IMR-90 (cell line): Measurements from ENCODE around the gene IL16.

Experiments used
- CEBPB ChIP-seq: IDR thresholded peaks from 2 replicates; pipeline ENCODE4 v1.6.1; 2012; ENCODE audit warnings: low read depth, low read length, improper control_type of control experiment
- CHD1 ChIP-seq: IDR thresholded peaks from 2 replicates; pipeline ENCODE4 v1.6.1; 2012; ENCODE audit warnings: low read depth, low read length, improper control_type of control experiment
- CTCF ChIP-seq: conservative IDR thresholded peaks from 2 replicates; pipeline ENCODE4 v1.5.1; 2012; ENCODE audit warnings: mild to moderate bottlenecking, low read depth, low read length, improper control_type of control experiment
- MAFK ChIP-seq: IDR thresholded peaks from 2 replicates; pipeline ENCODE4 v1.6.1; 2012; ENCODE audit warnings: low read depth, low read length, improper control_type of control experiment
- MAZ ChIP-seq: IDR thresholded peaks from 2 replicates; pipeline ENCODE4 v1.6.1; 2012; ENCODE audit warnings: low read depth, mild to moderate bottlenecking, low read length, improper control_type of control experiment, moderate library complexity, borderline replicate concordance
- MXI1 ChIP-seq: IDR thresholded peaks from 2 replicates; pipeline ENCODE4 v1.6.1; 2012; ENCODE audit warnings: low read depth, mild to moderate bottlenecking, low read length, moderate library complexity, borderline replicate concordance
- NFE2L2 ChIP-seq: fragments of 150-350 bp; IDR thresholded peaks from 2 replicates; pipeline ENCODE4 v1.6.1; 2016; ENCODE audit warnings: low read depth, mild to moderate bottlenecking, low read length
- POLR2A ChIP-seq: IDR thresholded peaks from 2 replicates; pipeline ENCODE4 v1.6.1; 2012; ENCODE audit warnings: mild to moderate bottlenecking, low read depth, low read length
- RCOR1 ChIP-seq: IDR thresholded peaks from 2 replicates; pipeline ENCODE4 v1.6.1; 2012; ENCODE audit warnings: mild to moderate bottlenecking, low read length, improper control_type of control experiment; ENCODE audit not compliant: insufficient replicate concordance
- TF ChIP-seq, protein P1 (sequence below): fragments of 150-350 bp; IDR thresholded peaks from 2 replicates; pipeline ENCODE4 v1.6.1; 2017; ENCODE audit warnings: mild to moderate bottlenecking, antibody characterized with exemption, low read length, low read depth

DNA sequence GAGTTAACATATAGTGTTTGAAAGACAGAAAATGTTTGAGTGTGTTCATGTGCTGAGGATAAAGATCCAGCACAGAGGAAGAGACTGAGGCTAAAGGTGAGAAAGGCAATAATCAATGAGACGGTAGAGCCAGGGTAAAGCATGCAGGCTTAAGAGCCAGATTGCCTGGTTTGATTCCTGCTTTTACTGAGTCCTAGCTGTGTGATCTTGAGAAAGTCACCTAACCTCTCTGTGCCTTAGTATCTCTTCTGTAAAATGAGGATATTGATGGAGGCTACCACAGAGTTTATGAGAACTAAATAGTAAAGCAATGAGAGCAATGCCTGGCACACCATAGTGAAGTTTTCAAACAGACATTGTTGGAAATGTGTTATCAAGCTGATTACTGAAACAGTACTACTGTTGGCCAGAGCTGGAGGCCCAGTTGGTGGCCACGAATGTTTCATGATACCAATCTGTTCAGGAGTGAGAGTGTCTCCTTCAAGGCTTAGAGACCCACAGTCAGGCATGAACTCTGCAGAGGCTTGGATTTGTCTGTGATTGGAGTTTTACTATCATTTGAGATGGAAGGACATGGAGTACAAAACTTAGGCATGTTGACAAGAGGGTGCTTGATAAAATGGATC lies 26.8 kb downstream of the IL16 start:
- TF ChIP-seq CTCF (no peak), POLR2A (no peak), CHD1 (no peak), MAFK (no peak), RCOR1 (no peak), CEBPB (no peak), MAZ (no peak), MXI1 (no peak), NFE2L2 (no peak)
- TF ChIP-seq, protein P1, sequence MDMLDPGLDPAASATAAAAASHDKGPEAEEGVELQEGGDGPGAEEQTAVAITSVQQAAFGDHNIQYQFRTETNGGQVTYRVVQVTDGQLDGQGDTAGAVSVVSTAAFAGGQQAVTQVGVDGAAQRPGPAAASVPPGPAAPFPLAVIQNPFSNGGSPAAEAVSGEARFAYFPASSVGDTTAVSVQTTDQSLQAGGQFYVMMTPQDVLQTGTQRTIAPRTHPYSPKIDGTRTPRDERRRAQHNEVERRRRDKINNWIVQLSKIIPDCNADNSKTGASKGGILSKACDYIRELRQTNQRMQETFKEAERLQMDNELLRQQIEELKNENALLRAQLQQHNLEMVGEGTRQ = no peak
